Lower leg skin (tissue), 3 donors: ENCODE measurements around the gene PRTFDC1.

Source experiments
- POLR2A ChIP-seq, 2 donors: fragments of 450-650 bp; IDR thresholded peaks; one replicate each; pipeline ENCODE4 v1.6.1; 2016 to 2017; ENCODE audit warnings: antibody characterized with exemption in 2 of 2, mild to moderate bottlenecking in 1 of 2, moderate library complexity in 1 of 2
- TF ChIP-seq, protein P1 (sequence below), 3 donors: fragments of 450-650 bp; IDR thresholded peaks; one replicate each; pipeline ENCODE4 v1.5.1; 2016; ENCODE audit warnings: antibody characterized with exemption in 3 of 3, mild to moderate bottlenecking in 3 of 3, moderate library complexity in 2 of 3

DNA sequence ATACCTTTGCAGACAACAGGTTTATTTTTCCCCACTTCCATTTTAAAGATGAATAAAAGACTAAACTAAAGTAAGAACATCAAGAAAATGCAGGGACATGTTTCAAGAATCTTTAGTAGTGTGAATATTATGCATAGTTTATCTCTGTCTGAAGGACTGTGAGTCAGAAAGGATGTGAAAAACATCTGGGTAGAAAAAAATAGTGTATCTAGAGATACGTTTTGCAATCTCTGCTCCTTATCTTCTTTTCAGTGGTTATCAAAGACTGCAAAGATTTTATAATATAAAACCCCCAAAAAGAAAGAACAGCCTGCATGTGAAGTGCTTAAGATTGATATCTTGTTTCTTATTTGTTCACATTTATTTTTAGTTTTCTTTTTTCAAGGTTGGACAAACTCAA lies 126.9 kb downstream of the PRTFDC1 start:
- TF ChIP-seq, protein P1, sequence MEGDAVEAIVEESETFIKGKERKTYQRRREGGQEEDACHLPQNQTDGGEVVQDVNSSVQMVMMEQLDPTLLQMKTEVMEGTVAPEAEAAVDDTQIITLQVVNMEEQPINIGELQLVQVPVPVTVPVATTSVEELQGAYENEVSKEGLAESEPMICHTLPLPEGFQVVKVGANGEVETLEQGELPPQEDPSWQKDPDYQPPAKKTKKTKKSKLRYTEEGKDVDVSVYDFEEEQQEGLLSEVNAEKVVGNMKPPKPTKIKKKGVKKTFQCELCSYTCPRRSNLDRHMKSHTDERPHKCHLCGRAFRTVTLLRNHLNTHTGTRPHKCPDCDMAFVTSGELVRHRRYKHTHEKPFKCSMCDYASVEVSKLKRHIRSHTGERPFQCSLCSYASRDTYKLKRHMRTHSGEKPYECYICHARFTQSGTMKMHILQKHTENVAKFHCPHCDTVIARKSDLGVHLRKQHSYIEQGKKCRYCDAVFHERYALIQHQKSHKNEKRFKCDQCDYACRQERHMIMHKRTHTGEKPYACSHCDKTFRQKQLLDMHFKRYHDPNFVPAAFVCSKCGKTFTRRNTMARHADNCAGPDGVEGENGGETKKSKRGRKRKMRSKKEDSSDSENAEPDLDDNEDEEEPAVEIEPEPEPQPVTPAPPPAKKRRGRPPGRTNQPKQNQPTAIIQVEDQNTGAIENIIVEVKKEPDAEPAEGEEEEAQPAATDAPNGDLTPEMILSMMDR (IDR thresholded peaks at IDR 0.05): no peak
- no peak for TF ChIP-seq POLR2A (IDR thresholded peaks at IDR 0.05)
